OCI-LY7 (cell line): ENCODE measurements around the gene RHOT1. TPM values are rescaled to one million over a fixed set of nuclear protein-coding genes. Genes with fewer than 3 reads are reported as not detected.

Experiments used
- BruUV-seq: library from RNA; stranded (reverse); fragments of 400-500 nt; replicated peaks from 2 replicates; lab custom pipeline; 2021; lab: Mats Ljungman, UMichigan
- CTCF ChIA-PET: fragments of 300-600 bp; sonication (Branson Sonifier 250); formaldehyde crosslinking; loops from one replicate; lab custom pipeline; 2022; ENCODE audit warnings: antibody characterized with exemption; ENCODE audit not compliant: unreplicated experiment; lab: Charles Lee
- POLR2A ChIA-PET: fragments of 300-600 bp; sonication (Branson Sonifier 250); formaldehyde crosslinking; loops from one replicate; lab custom pipeline; 2022; ENCODE audit warnings: antibody characterized with exemption; lab: Charles Lee
- DNase-seq: peaks from one replicate; pipeline ENCODE4 v3.0.0-alpha.2; 2015; ENCODE audit warnings: low spot score
- H2AFZ ChIP-seq: fragments of 200-600 bp; sonication (generic), shearing (Covaris generic); 2 replicates; pipeline ENCODE4 v1.6.1; 2014; ENCODE audit warnings: mild to moderate bottlenecking, antibody characterized with exemption, low read length, moderate library complexity
- H3K27ac ChIP-seq: fragments of 200-600 bp; sonication (generic); 2 replicates; pipeline ENCODE4 v1.5.1; 2014; ENCODE audit warnings: mixed run types, low read depth, mild to moderate bottlenecking, moderate library complexity, low read length, inconsistent platforms; ENCODE audit not compliant: poor library complexity, severe bottlenecking
- H3K36me3 ChIP-seq: fragments of 200-600 bp; sonication (generic); 2 replicates; pipeline ENCODE4 v1.6.1; 2014; ENCODE audit warnings: mild to moderate bottlenecking, antibody characterized with exemption, low read length, moderate library complexity, mixed read lengths; ENCODE audit not compliant: insufficient read depth
- H3K4me1 ChIP-seq: fragments of 200-600 bp; sonication (generic); 2 replicates; pipeline ENCODE4 v1.5.1; 2014; ENCODE audit warnings: mild to moderate bottlenecking, low read length; ENCODE audit not compliant: insufficient read depth, poor library complexity, severe bottlenecking
- H3K4me2 ChIP-seq: fragments of 200-600 bp; sonication (generic); 2 replicates; pipeline ENCODE4 v1.6.1; 2014; ENCODE audit warnings: mild to moderate bottlenecking, low read length
- H3K4me3 ChIP-seq: fragments of 200-600 bp; sonication (generic); 2 replicates; pipeline ENCODE4 v1.5.1; 2014; ENCODE audit warnings: mild to moderate bottlenecking, low read depth, low read length; ENCODE audit not compliant: poor library complexity, severe bottlenecking
- H3K79me2 ChIP-seq: fragments of 200-600 bp; sonication (generic); 2 replicates; pipeline ENCODE4 v1.6.1; 2016; ENCODE audit warnings: low read depth, mild to moderate bottlenecking, low read length, moderate library complexity, mixed read lengths; ENCODE audit not compliant: insufficient read depth
- H3K9me2 ChIP-seq: fragments of 200-600 bp; sonication (generic); 2 replicates; pipeline ENCODE4 v1.6.1; 2016; ENCODE audit warnings: mild to moderate bottlenecking, low read length, mixed read lengths; ENCODE audit not compliant: insufficient read depth
- H3K9me3 ChIP-seq: fragments of 200-600 bp; sonication (generic); 2 replicates; pipeline ENCODE4 v1.6.1; 2014; ENCODE audit warnings: mild to moderate bottlenecking, mixed run types, low read length, mixed read lengths
- H4K20me1 ChIP-seq: fragments of 200-600 bp; sonication (generic); 2 replicates; pipeline ENCODE4 v1.6.1; 2014; ENCODE audit warnings: mild to moderate bottlenecking, antibody characterized with exemption, low read length, moderate library complexity, mixed read lengths; ENCODE audit not compliant: insufficient read depth
- CTCF ChIP-seq: fragments of 200-600 bp; sonication (generic); conservative IDR thresholded peaks from 2 replicates; pipeline ENCODE4 v1.5.1; 2014; ENCODE audit warnings: mild to moderate bottlenecking, antibody characterized with exemption, low read length, moderate library complexity, mixed read lengths
- EZH2phosphoT487 ChIP-seq: fragments of 200-600 bp; sonication (generic); IDR thresholded peaks from 2 replicates; pipeline ENCODE4 v1.6.1; 2018; ENCODE audit warnings: low read depth, borderline replicate concordance, mild to moderate bottlenecking, mixed run types, antibody characterized with exemption, low read length, moderate library complexity, mixed read lengths
- intact Hi-C: fragments of 100-400 bp; cut with micrococcal nuclease; formaldehyde crosslinking; loops from one replicate; pipeline ENCODE4 v1.10.0; 2022; ENCODE audit not compliant: unreplicated experiment
- small RNA-seq: library from RNA; depleted of rRNA; stranded (forward); fragments of <200 nt; gene quantifications from one replicate; pipeline ENCODE3, GENCODE V24; 2014
- total RNA-seq, 2 experiments: library from RNA; depleted of rRNA in 1 of 2; stranded (reverse); fragments of >200 nt in 1 of 2; shearing (Covaris generic) in 1 of 2; gene quantifications; 2 replicates each; pipeline ENCODE4 v1.2.3, GENCODE V29; 2014 to 2022

RHOT1 gene
- total RNA-seq, 2 experiments from 2014 or later: 19.4 to 24.2 TPM

- CTCF ChIA-PET: no interaction called here
- POLR2A ChIA-PET: no interaction called here
Observed at GRCh38 chr17:32274643-32275042, 132.3 kb downstream of the RHOT1 start.

More at GRCh38 chr17:32274643-32275042, 132.3 kb downstream of the RHOT1 start:
- Histone ChIP-seq H3K9me3 (no peaks in the 10 kb centered on the region), H4K20me1 (no peaks in the 10 kb centered on the region; the same call in 1 of the 2 replicates), H3K27ac (no peak overlapping the region), H3K79me2 (no peaks in the 10 kb centered on the region), H3K9me2 (no peaks in the 10 kb centered on the region), H3K4me1 (peaks cover 8% of the 10 kb centered on the region), H3K36me3 (no peaks in the 10 kb centered on the region), H3K4me3 (no peak overlapping the region), H2AFZ (no peak overlapping the region), H3K4me2 (no peak overlapping the region)
- BruUV-seq: no TSS peak
- TF ChIP-seq EZH2phosphoT487 (no peak), CTCF (no peak)
- intact Hi-C loops: no loop called here
- DNase-seq: no peak

Small RNAs within 50 kb of the gene (small RNA-seq; reads per million reads assigned to genes)
- not detected for gene UBL5P2

Other genes with a start within 250 kb of the RHOT1 start
- 52.9 and 63.3 TPM in 2 replicates for gene UTP6, start 240.8 kb upstream of the RHOT1 start, total RNA-seq (2014; rRNA removed; shearing (Covaris generic))
- 106 and 118 TPM in 2 replicates for gene UTP6, start 240.8 kb upstream of the RHOT1 start, total RNA-seq (2022)
- 27.8 and 29.8 TPM in 2 replicates for gene SUZ12, start 205.5 kb upstream of the RHOT1 start, total RNA-seq (2014; rRNA removed; shearing (Covaris generic))
- 68.2 and 76.1 TPM in 2 replicates for gene SUZ12, start 205.5 kb upstream of the RHOT1 start, total RNA-seq (2022)
- 34.5 and 42.1 TPM in 2 replicates for gene LRRC37B, start 135.1 kb upstream of the RHOT1 start, total RNA-seq (2014; rRNA removed; shearing (Covaris generic))
- 33.2 and 36.5 TPM in 2 replicates for gene LRRC37B, start 135.1 kb upstream of the RHOT1 start, total RNA-seq (2022)
- not detected in 2 replicates for gene RHBDL3, start 123.3 kb downstream of the RHOT1 start, total RNA-seq (2014; rRNA removed; shearing (Covaris generic))
- gene RHBDL3, start 123.3 kb downstream of the RHOT1 start, total RNA-seq (2022): 0.15 TPM in 1 of 2 replicates, not detected in the other
- 70.9 and 106 TPM in 2 replicates for gene C17orf75, start 199.7 kb downstream of the RHOT1 start, total RNA-seq (2014; rRNA removed; shearing (Covaris generic))
- gene C17orf75, start 199.7 kb downstream of the RHOT1 start, total RNA-seq (2022): 64.8 and 66.1 TPM in 2 replicates
- gene ZNF207, start 207.7 kb downstream of the RHOT1 start, total RNA-seq (2014; rRNA removed; shearing (Covaris generic)): 121 and 157 TPM in 2 replicates
- gene ZNF207, start 207.7 kb downstream of the RHOT1 start, total RNA-seq (2022): 284 and 309 TPM in 2 replicates